HCT116 (cell line): Measurements from ENCODE around the gene S100A13. TPM values are rescaled to one million over a fixed set of nuclear protein-coding genes. Genes with fewer than 3 reads are reported as not detected.

Source experiments
- ATAC-seq: fragments of 200-7000 bp; cut with Tn5 transposase; 2 replicates; pipeline ENCODE4 v1.9.1; 2020; ENCODE audit warnings: mild to moderate bottlenecking, moderate library complexity
- BruUV-seq: library from RNA; stranded (reverse); fragments of 400-500 nt; replicated peaks from 2 replicates; lab custom pipeline; 2021; lab: Mats Ljungman, UMichigan
- CTCF ChIA-PET: fragments of 300-600 bp; sonication (Branson Sonifier 250); formaldehyde crosslinking; loops from one replicate; lab custom pipeline; 2021; ENCODE audit warnings: antibody characterized with exemption; lab: Charles Lee
- POLR2A ChIA-PET: fragments of 300-600, 350-600 bp; sonication (Branson Sonifier 250); formaldehyde crosslinking; loops from one replicate; lab custom pipeline; 2021; ENCODE audit warnings: antibody characterized with exemption; lab: Charles Lee
- RAD21 ChIA-PET, 2 experiments: fragments of 300-600 bp; sonication (Branson Sonifier 250); formaldehyde crosslinking; loops; one replicate each; lab custom pipeline; 2023; ENCODE audit warnings: low total read pairs in 2 of 2; ENCODE audit not compliant: uncharacterized antibody in 2 of 2, unreplicated experiment in 2 of 2, low non-redundant PET in 1 of 2; lab: Charles Lee
- DNase-seq: peaks from one replicate; pipeline ENCODE4 v3.0.0-alpha.2; 2010; ENCODE audit warnings: low read depth, low spot score
- H2AFZ ChIP-seq: fragments of 200-600 bp; shearing (Covaris generic), sonication (generic); 2 replicates; pipeline ENCODE4 v1.6.1; 2017; ENCODE audit warnings: low read depth, mixed run types, mixed read lengths, antibody characterized with exemption, low read length; ENCODE audit not compliant: poor library complexity, severe bottlenecking
- H3K27ac ChIP-seq: 2 replicates; pipeline ENCODE4 v1.5.1; 2012; ENCODE audit warnings: low read depth, low read length
- H3K27me3 ChIP-seq: fragments of 200-600 bp; sonication (generic); 2 replicates; pipeline ENCODE4 v1.6.1; 2016; ENCODE audit warnings: mixed run types, low read length, mixed read lengths; ENCODE audit not compliant: insufficient read depth
- H3K36me3 ChIP-seq, 2 experiments: fragments of 200-500 bp in 1 of 2; fragments of 200-600 bp in 1 of 2; sonication (Bioruptor generic) in 1 of 2; sonication (generic) in 1 of 2; 2 replicates each; pipeline versions ENCODE4 v1.5.1 to v1.6.1; 2014 to 2016; ENCODE audit warnings: low read length in 2 of 2, inconsistent platforms in 1 of 2, mixed read lengths in 1 of 2, mixed run types in 1 of 2; ENCODE audit not compliant: insufficient read depth in 2 of 2, control insufficient read depth in 1 of 2
- H3K4me1 ChIP-seq, 2 experiments: fragments of 200-600 bp in 1 of 2; sonication (generic) in 1 of 2; 2 replicates each; pipeline versions ENCODE4 v1.5.1 to v1.6.1; 2012 to 2017; ENCODE audit warnings: low read length in 2 of 2, inconsistent platforms in 1 of 2, mild to moderate bottlenecking in 1 of 2, mixed read lengths in 1 of 2, mixed run types in 1 of 2, moderate library complexity in 1 of 2; ENCODE audit not compliant: insufficient read depth in 2 of 2, control insufficient read depth in 1 of 2
- H3K4me2 ChIP-seq: fragments of 200-600 bp; sonication (generic); 2 replicates; pipeline ENCODE4 v1.6.1; 2017; ENCODE audit warnings: mixed run types, low read length, mixed read lengths
- H3K4me3 ChIP-seq, 2 experiments: fragments of 200-600 bp in 1 of 2; sonication (generic) in 1 of 2; replicated peaks in 1 of 2; 2 replicates each; pipeline ENCODE4 v1.5.1; 2011 to 2016; ENCODE audit warnings: low read length in 2 of 2, control low read depth in 1 of 2, low read depth in 1 of 2, mild to moderate bottlenecking in 1 of 2, mixed read lengths in 1 of 2, mixed run types in 1 of 2
- H3K79me2 ChIP-seq: fragments of 200-600 bp; sonication (generic); 2 replicates; pipeline ENCODE4 v1.6.1; 2017; ENCODE audit warnings: mild to moderate bottlenecking, mixed run types, low read length, moderate library complexity, mixed read lengths; ENCODE audit not compliant: insufficient read depth
- H3K9ac ChIP-seq: fragments of 200-600 bp; sonication (generic); 2 replicates; pipeline ENCODE4 v1.6.1; 2016; ENCODE audit warnings: low read length, mixed read lengths
- H3K9me2 ChIP-seq: fragments of 200-600 bp; sonication (generic), shearing (Covaris generic); 2 replicates; pipeline ENCODE4 v1.6.1; 2017; ENCODE audit warnings: mixed run types, mild to moderate bottlenecking, moderate library complexity; ENCODE audit not compliant: insufficient read depth
- H3K9me3 ChIP-seq, 2 experiments: fragments of 200-500 bp in 1 of 2; fragments of 200-600 bp in 1 of 2; sonication (Bioruptor generic) in 1 of 2; sonication (generic) in 1 of 2; 2 replicates each; pipeline ENCODE4 v1.6.1; 2014 to 2017; ENCODE audit warnings: low read length in 2 of 2, mixed read lengths in 2 of 2, inconsistent platforms in 1 of 2, low read depth in 1 of 2, mild to moderate bottlenecking in 1 of 2, mixed run types in 1 of 2, moderate library complexity in 1 of 2; ENCODE audit not compliant: control insufficient read depth in 1 of 2, insufficient read depth in 1 of 2
- H4K20me1 ChIP-seq: fragments of 200-600 bp; sonication (generic), shearing (Covaris generic); 2 replicates; pipeline ENCODE4 v1.6.1; 2017; ENCODE audit warnings: mixed run types, mild to moderate bottlenecking, moderate library complexity; ENCODE audit not compliant: insufficient read depth
- ATF3 ChIP-seq: IDR thresholded peaks from 2 replicates; pipeline ENCODE4 v1.6.1; 2012
- CBX3 ChIP-seq: IDR thresholded peaks from 2 replicates; pipeline ENCODE4 v1.6.1; 2012; ENCODE audit warnings: low read depth
- ELF1 ChIP-seq: IDR thresholded peaks from 2 replicates; pipeline ENCODE4 v1.6.1; 2012; ENCODE audit warnings: low read depth, borderline replicate concordance
- EZH2phosphoT487 ChIP-seq: fragments of 200-600 bp; IDR thresholded peaks from 2 replicates; pipeline ENCODE4 v1.6.1; 2018; ENCODE audit warnings: antibody characterized with exemption, borderline replicate concordance
- FOSL1 ChIP-seq: IDR thresholded peaks from 2 replicates; pipeline ENCODE4 v1.6.1; 2012; ENCODE audit warnings: low read depth
- POLR2A ChIP-seq: IDR thresholded peaks from 2 replicates; pipeline ENCODE4 v1.7.0; 2011; ENCODE audit warnings: borderline replicate concordance; ENCODE audit not compliant: insufficient read depth, insufficient read length; ENCODE audit errors: extremely low read depth
- SIN3A ChIP-seq: IDR thresholded peaks from 2 replicates; pipeline ENCODE4 v1.6.1; 2012; ENCODE audit warnings: low read depth
- SP1 ChIP-seq: IDR thresholded peaks from 2 replicates; pipeline ENCODE4 v1.6.1; 2012; ENCODE audit warnings: low read depth
- TCF7L2 ChIP-seq: IDR thresholded peaks from 2 replicates; pipeline ENCODE4 v1.7.0; 2011; ENCODE audit warnings: borderline replicate concordance, inconsistent platforms; ENCODE audit not compliant: insufficient read depth, insufficient read length; ENCODE audit errors: extremely low read depth
- ZBTB33 ChIP-seq: IDR thresholded peaks from 2 replicates; pipeline ENCODE4 v1.6.1; 2011; ENCODE audit warnings: mild to moderate bottlenecking, low read length, moderate library complexity; ENCODE audit not compliant: insufficient replicate concordance; ENCODE audit errors: extremely low read depth
- ZNF274 ChIP-seq: fragments of 200-500 bp; sonication (Bioruptor generic); IDR thresholded peaks from 2 replicates; pipeline ENCODE4 v1.6.1; 2014; ENCODE audit warnings: mild to moderate bottlenecking, low read depth, low read length, inconsistent platforms
- intact Hi-C: fragments of 100-400 bp; cut with micrococcal nuclease; formaldehyde crosslinking; loops from 2 replicates; pipeline ENCODE4 v1.10.0; 2022
- total RNA-seq: library from RNA; stranded (reverse); gene quantifications from one replicate; pipeline ENCODE4 v1.2.1, GENCODE V29; 2021; ENCODE audit not compliant: unreplicated experiment

S100A13 gene
- total RNA-seq, 1 experiment from 2014 or later: 143 TPM

GRCh38 chr1:153643816-153644215, 16.5 kb upstream of the S100A13 start (continued):
- no peak for TF ChIP-seq SIN3A
- no peak for TF ChIP-seq POLR2A
- TF ChIP-seq ZBTB33: no peak
- TF ChIP-seq ELF1: no peak
- TF ChIP-seq ATF3: no peak
- TF ChIP-seq EZH2phosphoT487: no peak
- no peak for TF ChIP-seq SP1
- TF ChIP-seq, all 23 proteins: peak for 0

- no peaks in the 10 kb centered on the region for H3K27me3 ChIP-seq
- H3K36me3 ChIP-seq: peaks cover 70 to 79% of the 10 kb centered on the region in 2 experiments
- ChIA-PET CTCF (interaction anchor here (1.3 kb wide), 1 partner anchor 110 kb away, joined by 4 read pairs; no protein-coding TSS in a partner anchor), POLR2A (interaction anchor here (2.9 to 3.0 kb wide), 2 partner anchors 9 to 16 kb away, joined by 8 to 27 read pairs; partner anchors contain the start of genes CHTOP and S100A13), RAD21 (no interaction called here)
- DNase-seq (no peak), ATAC-seq (no peak)
- H4K20me1 ChIP-seq: peaks cover 6% of the 10 kb centered on the region; the same call in 1 of the 2 replicates
- H3K79me2 ChIP-seq: peaks cover 70% of the 10 kb centered on the region
- H3K27ac ChIP-seq: no peak overlapping the region
- H3K9me3 ChIP-seq: no peaks in the 10 kb centered on the region
- H3K9ac ChIP-seq: no peak overlapping the region
- H3K9me2 ChIP-seq: no peaks in the 10 kb centered on the region
- no peak for TF ChIP-seq POLR2A
- no peak for TF ChIP-seq TCF7L2
- no peak for TF ChIP-seq CBX3
- TF ChIP-seq ATF3: no peak
- TF ChIP-seq ZNF274: no peak
- no peak for TF ChIP-seq FOSL1
- no peak overlapping the region for H2AFZ ChIP-seq
- BruUV-seq: no TSS peak
- H3K4me3 ChIP-seq: no peak overlapping the region
- intact Hi-C loops: no loop called here
- no peak overlapping the region for H3K4me2 ChIP-seq
- peaks cover 0 to 4% of the 10 kb centered on the region in 2 experiments; a peak in 1 of 4 replicates for H3K4me1 ChIP-seq
These were observed 15.8 kb upstream of the S100A13 start for GRCh38 chr1:153643100-153643499.
